H1 (cell line): ENCODE data around the gene PCDHGB5. TPM values are rescaled to one million over a fixed set of nuclear protein-coding genes. Genes with fewer than 3 reads are reported as not detected.

ENCODE experiments used
- CTCF ChIA-PET: fragments of 300-600 bp; sonication (Branson Sonifier 250); formaldehyde crosslinking; loops from one replicate; lab custom pipeline; 2021; ENCODE audit not compliant: partially characterized antibody; lab: Charles Lee
- POLR2A ChIA-PET: fragments of 300-600 bp; sonication (Branson Sonifier 250); formaldehyde crosslinking; loops from one replicate; lab custom pipeline; 2021; ENCODE audit warnings: inconsistent platforms; ENCODE audit not compliant: partially characterized antibody; lab: Charles Lee
- DNase-seq, 2 experiments: peaks; one replicate each; pipeline versions ENCODE4 v3.0.0 to v3.0.0-alpha.2; 2010 to 2022; ENCODE audit warnings: low spot score in 2 of 2, low read depth in 1 of 2, mixed read lengths in 1 of 2
- FAIRE-seq: peaks from 2 replicates; lab custom pipeline; 2011; peaks lifted over from hg19 to GRCh38; lab: Jason Lieb, UNC
- H2AFZ ChIP-seq: 2 replicates; pipeline ENCODE4 v1.8.1; 2012; ENCODE audit warnings: low read length, inconsistent platforms
- H2AK5ac ChIP-seq: 2 replicates; pipeline ENCODE4 v1.6.1; 2013; ENCODE audit warnings: low read depth, low read length
- H2BK120ac ChIP-seq: replicated peaks from 2 replicates; pipeline ENCODE3; 2013; ENCODE audit warnings: low read depth, low read length, inconsistent platforms
- H2BK12ac ChIP-seq: 2 replicates; pipeline ENCODE4 v1.6.1; 2013; ENCODE audit warnings: low read depth, low read length
- H2BK15ac ChIP-seq: 2 replicates; pipeline ENCODE4 v1.6.1; 2013; ENCODE audit warnings: low read length
- H2BK20ac ChIP-seq: 2 replicates; pipeline ENCODE4 v1.6.1; 2013; ENCODE audit warnings: low read length
- H2BK5ac ChIP-seq: 2 replicates; pipeline ENCODE4 v1.6.1; 2013; ENCODE audit warnings: low read depth, low read length
- H3K14ac ChIP-seq: 2 replicates; pipeline ENCODE4 v1.6.1; 2013; ENCODE audit warnings: inconsistent platforms; ENCODE audit not compliant: insufficient read length
- H3K18ac ChIP-seq: 2 replicates; pipeline ENCODE4 v1.6.1; 2013; ENCODE audit warnings: low read length; ENCODE audit errors: extremely low read depth
- H3K23ac ChIP-seq: 2 replicates; pipeline ENCODE4 v1.6.1; 2013; ENCODE audit warnings: inconsistent platforms; ENCODE audit not compliant: insufficient read length
- H3K23me2 ChIP-seq: 2 replicates; pipeline ENCODE4 v1.6.1; 2013; ENCODE audit warnings: low read depth, low read length
- H3K27ac ChIP-seq: 2 replicates; pipeline ENCODE4 v1.6.1; 2011; ENCODE audit warnings: low read depth, low read length, inconsistent platforms
- H3K27me3 ChIP-seq, 4 experiments: replicated peaks in 1 of 4; 1 replicate in 1 of 4; 2 replicates in 3 of 4; pipeline versions ENCODE4 v1.6.1 to v1.8.1; 2011 to 2013; ENCODE audit warnings: low read length in 3 of 4, mild to moderate bottlenecking in 3 of 4, inconsistent platforms in 2 of 4, mixed read lengths in 2 of 4, moderate library complexity in 1 of 4; ENCODE audit not compliant: control insufficient read depth in 3 of 4, insufficient read depth in 3 of 4; ENCODE audit errors: extremely low read depth in 1 of 4
- H3K36me3 ChIP-seq, 4 experiments: 2 replicates each; pipeline versions ENCODE4 v1.6.1 to v1.8.1; 2011 to 2013; ENCODE audit warnings: mild to moderate bottlenecking in 4 of 4, low read length in 3 of 4, moderate library complexity in 2 of 4, control low read depth in 1 of 4, inconsistent platforms in 1 of 4; ENCODE audit not compliant: insufficient read depth in 4 of 4, control insufficient read depth in 2 of 4
- H3K4ac ChIP-seq: replicated peaks from 2 replicates; pipeline ENCODE3; 2013; ENCODE audit warnings: low read length, low read depth, mixed read lengths, inconsistent platforms; ENCODE audit not compliant: insufficient read length
- H3K4me1 ChIP-seq, 4 experiments: replicated peaks in 1 of 4; 1 replicate in 1 of 4; 2 replicates in 3 of 4; pipeline versions ENCODE4 v1.6.1 to v1.8.1; 2011 to 2013; ENCODE audit warnings: low read length in 3 of 4, inconsistent platforms in 2 of 4, mixed read lengths in 1 of 4; ENCODE audit not compliant: insufficient read depth in 4 of 4, control insufficient read depth in 3 of 4
- H3K4me2 ChIP-seq, 2 experiments: 2 replicates each; pipeline versions ENCODE4 v1.6.1 to v1.8.1; 2011 to 2013; ENCODE audit warnings: low read depth in 2 of 2, low read length in 2 of 2, control low read depth in 1 of 2, inconsistent platforms in 1 of 2, mild to moderate bottlenecking in 1 of 2; ENCODE audit not compliant: insufficient read depth in 1 of 2
- H3K4me3 ChIP-seq, 4 experiments: fragments of 200-600, 300-600 bp in 1 of 4; sonication (generic), shearing (Covaris generic), sonication (Bioruptor Twin) in 1 of 4; 2 replicates each; pipeline versions ENCODE4 v1.5.1 to v1.8.1; 2011 to 2016; ENCODE audit warnings: low read length in 4 of 4, low read depth in 3 of 4, control low read depth in 2 of 4, inconsistent platforms in 2 of 4, mild to moderate bottlenecking in 2 of 4, mixed read lengths in 1 of 4, moderate library complexity in 1 of 4; ENCODE audit not compliant: insufficient read depth in 2 of 4; ENCODE audit errors: extremely low read depth in 1 of 4
- H3K56ac ChIP-seq: replicated peaks from 2 replicates; pipeline ENCODE3; 2013; ENCODE audit warnings: low read depth, mild to moderate bottlenecking, mixed read lengths, low read length, inconsistent platforms; ENCODE audit not compliant: insufficient read length
- H3K79me1 ChIP-seq: 2 replicates; pipeline ENCODE4 v1.6.1; 2013; ENCODE audit warnings: low read depth, low read length, control low read depth
- H3K79me2 ChIP-seq, 2 experiments: 2 replicates each; pipeline versions ENCODE4 v1.6.1 to v1.8.1; 2012 to 2013; ENCODE audit warnings: low read length in 2 of 2, mild to moderate bottlenecking in 2 of 2, inconsistent platforms in 1 of 2; ENCODE audit not compliant: insufficient read depth in 2 of 2, control insufficient read depth in 1 of 2
- H3K9ac ChIP-seq, 4 experiments: replicated peaks in 1 of 4; 1 replicate in 1 of 4; 2 replicates in 3 of 4; pipeline versions ENCODE4 v1.6.1 to v1.8.1; 2011 to 2013; ENCODE audit warnings: low read depth in 3 of 4, low read length in 3 of 4, control low read depth in 2 of 4, mild to moderate bottlenecking in 2 of 4, moderate library complexity in 2 of 4, inconsistent platforms in 1 of 4; ENCODE audit errors: extremely low read depth in 1 of 4
- H3K9me3 ChIP-seq, 2 experiments: 2 replicates each; pipeline versions ENCODE4 v1.6.1 to v1.8.1; 2012 to 2013; ENCODE audit warnings: mild to moderate bottlenecking in 2 of 2, moderate library complexity in 2 of 2, control low read depth in 1 of 2, inconsistent platforms in 1 of 2, low read depth in 1 of 2, low read length in 1 of 2, mixed read lengths in 1 of 2; ENCODE audit not compliant: insufficient read depth in 2 of 2
- H4K20me1 ChIP-seq, 2 experiments: replicated peaks in 1 of 2; 2 replicates each; pipeline versions ENCODE3 to v1.8.1; 2011 to 2013; ENCODE audit warnings: inconsistent platforms in 2 of 2, low read length in 2 of 2, mild to moderate bottlenecking in 1 of 2; ENCODE audit not compliant: insufficient read depth in 2 of 2, control insufficient read depth in 1 of 2
- H4K5ac ChIP-seq: 2 replicates; pipeline ENCODE4 v1.6.1; 2013; ENCODE audit warnings: low read length, low read depth, mixed read lengths, inconsistent platforms; ENCODE audit not compliant: insufficient read length
- H4K8ac ChIP-seq: 2 replicates; pipeline ENCODE4 v1.8.0; 2013; ENCODE audit warnings: mild to moderate bottlenecking, moderate library complexity, low read length, inconsistent platforms; ENCODE audit not compliant: insufficient read depth; ENCODE audit errors: extremely low read depth
- H4K91ac ChIP-seq: replicated peaks from 2 replicates; pipeline ENCODE3; 2013; ENCODE audit warnings: low read length, mixed read lengths, inconsistent platforms; ENCODE audit not compliant: insufficient read length
- CBX8 ChIP-seq: fragments of 300-800, 300-1000 bp; sonication (generic); IDR thresholded peaks from 2 replicates; pipeline ENCODE4 v1.7.1; 2016; ENCODE audit warnings: low read depth, low read length, borderline replicate concordance
- GTF2F1 ChIP-seq: IDR thresholded peaks from 2 replicates; pipeline ENCODE4 v1.6.1; 2012; ENCODE audit warnings: low read depth, low read length, improper control_type of control experiment, borderline replicate concordance
- NANOG ChIP-seq: IDR thresholded peaks from 2 replicates; pipeline ENCODE4 v1.6.1; 2011; ENCODE audit warnings: low read length, low read depth, mild to moderate bottlenecking, inconsistent platforms; ENCODE audit not compliant: insufficient read depth, poor library complexity, severe bottlenecking
- RFX5 ChIP-seq: IDR thresholded peaks from 2 replicates; pipeline ENCODE4 v1.6.1; 2011; ENCODE audit warnings: low read depth, low read length, improper control_type of control experiment, borderline replicate concordance
- RXRA ChIP-seq: IDR thresholded peaks from 2 replicates; pipeline ENCODE4 v1.6.1; 2011; ENCODE audit warnings: low read depth, mild to moderate bottlenecking, low read length, moderate library complexity; ENCODE audit not compliant: insufficient read depth
- SIN3A ChIP-seq, 2 experiments: IDR thresholded peaks in 1 of 2; conservative IDR thresholded peaks in 1 of 2; 2 replicates each; pipeline ENCODE4 v1.6.1; 2011 to 2012; ENCODE audit warnings: low read length in 2 of 2, improper control_type of control experiment in 1 of 2, low read depth in 1 of 2, mild to moderate bottlenecking in 1 of 2
- TAF1 ChIP-seq: IDR thresholded peaks from 2 replicates; pipeline ENCODE4 v1.6.1; 2011; ENCODE audit warnings: mild to moderate bottlenecking, low read depth, low read length
- TBP ChIP-seq: IDR thresholded peaks from 2 replicates; pipeline ENCODE4 v1.6.1; 2011; ENCODE audit warnings: low read depth, low read length, improper control_type of control experiment
- USF2 ChIP-seq: IDR thresholded peaks from 2 replicates; pipeline ENCODE4 v1.6.1; 2011; ENCODE audit warnings: low read length, improper control_type of control experiment
- WGBS, 2 experiments: shearing (Covaris generic) in 1 of 2; methylation state at CpG; one replicate each; pipeline versions ENCODE4 v1.1.6 to v1.1.7; 2013 to 2015; ENCODE audit warnings: low lambda C conversion rate in 2 of 2, mixed read lengths in 2 of 2, inconsistent platforms in 1 of 2, low coverage in 1 of 2, missing lambda C conversion rate in 1 of 2; ENCODE audit not compliant: insufficient replicate concordance in 2 of 2, insufficient coverage in 1 of 2, insufficient read length in 1 of 2; ENCODE audit errors: extremely low coverage in 1 of 2, missing lambda C conversion rate in 1 of 2; 5-methylcytosine and 5-hydroxymethylcytosine counted together
- polyA plus RNA-seq, 7 experiments: library from polyadenylated mRNA; depleted of rRNA in 3 of 7; stranded (reverse) in 5 of 7; unstranded in 2 of 7; fragments of >200 nt in 5 of 7; fragments of 200-250 nt in 2 of 7; gene quantifications; 1 replicate in 5 of 7; 2 replicates in 1 of 7; 4 replicates in 1 of 7; pipeline versions ENCODE4 v1.2.1 to v1.2.3, GENCODE V29; 2011 to 2013; ENCODE audit warnings: missing spikeins in 2 of 7, mixed read lengths in 2 of 7
- total RNA-seq: library from RNA; stranded (reverse); fragmentation: NEBNext Ultra II Directional; extraction: Animal tissue kit (Norgen Biotek cat#: 25700); gene quantifications from 2 replicates; pipeline ENCODE4 v1.2.1, GENCODE V29; 2021

PCDHGB5 gene
- total and polyA plus RNA-seq, 2 of the 8 experiments (the other 6 are each of a cell fraction or from before 2014, with no cell fraction given) = 1.1 to 2.6 TPM

GRCh38 chr5:141349917-141350619 is 47.7 kb upstream of the PCDHGB5 start, which contains the start of gene PCDHGB1:
Gene PCDHGB1, plus strand, starts transcription at chr5:141350099. Its CDS starts 162 bp downstream, at chr5:141350261.
- Histone ChIP-seq H3K27me3 (no peaks in the 10 kb centered on the region), H3K9me3 (peaks cover 25 to 31% of the 10 kb centered on the region in 2 experiments), H3K9ac (peak within 1 kb of the TSS in 2 of 4 experiments; percentile 13; a peak in 3 of 7 replicates), H4K5ac (no peak within 1 kb of the TSS), H3K23ac (no peak within 1 kb of the TSS), H3K4me2 (peak within 1 kb of the TSS; percentile 6 to 51; a peak in 2 of 4 replicates), H3K79me1 (no peaks in the 10 kb centered on the region), H4K20me1 (no peaks in the 10 kb centered on the region), H4K91ac (no peak within 1 kb of the TSS), H3K14ac (no peak within 1 kb of the TSS), H2BK120ac (no peak within 1 kb of the TSS), H3K56ac (no peak within 1 kb of the TSS), H3K36me3 (peaks cover 0 to 10% (median 3%) of the 10 kb centered on the region in 4 experiments; a peak in 4 of 8 replicates), H3K27ac (no peak within 1 kb of the TSS), H2BK20ac (no peak within 1 kb of the TSS), H3K23me2 (no peaks in the 10 kb centered on the region), H3K4me3 (peak within 1 kb of the TSS; percentile 17 to 53 (median 31); a peak in 7 of 8 replicates), H3K4ac (no peak within 1 kb of the TSS), H3K4me1 (peaks cover 0 to 5% (median under 1%) of the 10 kb centered on the region in 4 experiments; a peak in 1 of 7 replicates), H2BK15ac (no peak within 1 kb of the TSS), H2AK5ac (no peak within 1 kb of the TSS), H2BK5ac (no peak within 1 kb of the TSS), H2BK12ac (no peak within 1 kb of the TSS), H2AFZ (peak within 1 kb of the TSS; percentile 97), H4K8ac (no peak within 1 kb of the TSS), H3K18ac (no peak within 1 kb of the TSS), H3K79me2 (no peaks in the 10 kb centered on the region)
- DNase-seq = peak in 1 of 2 experiments; percentile 83
- POLR2A ChIA-PET = interaction anchor here (1.0 to 2.1 kb wide), 7 partner anchors 11 to 214 kb away, joined by 3 to 7 read pairs (median 3); partner anchors contain the start of genes PCDHB15, PCDHGA2 and TAF7
- 65 to 100% methylated on average over 5 to 29 of the region's 29 CpGs for WGBS, 2 experiments
- FAIRE-seq = peak; percentile 93
- CTCF ChIA-PET = interaction anchor here (0.6 to 5.5 kb wide), 60 partner anchors 7 to 603 kb away, joined by 3 to 29 read pairs (median 4); partner anchors contain the start of genes PCDHB10, PCDHB12, PCDHB14 and PCDHB15
- TF ChIP-seq USF2 = no peak
- no peak for TF ChIP-seq SIN3A (conservative IDR thresholded peaks at IDR 0.05 in 1 of 2, IDR thresholded peaks at IDR 0.05 in 1 of 2; ENCODE audit: low read depth in 1 of 2, low read length in 2 of 2)
- no peak for TF ChIP-seq RXRA
- TF ChIP-seq GTF2F1 = peak; percentile 44; the same call in 1 of the 2 replicates
- no peak for TF ChIP-seq RFX5
- no peak for TF ChIP-seq CBX8
- peak; percentile 63; the same call in 1 of the 2 replicates for TF ChIP-seq TAF1
- no peak; the same call in 1 of the 2 replicates for TF ChIP-seq TBP
- no peak for TF ChIP-seq NANOG
